Hepatocyte (in vitro differentiated cells): ENCODE results near the gene ZNF641. TPM values are rescaled to one million over a fixed set of nuclear protein-coding genes. Genes with fewer than 3 reads are reported as not detected.

Experiments
- polyA plus RNA-seq: library from polyadenylated mRNA; unstranded; fragments of >200 nt; fragmentation: Nextera tagmentation; extraction: Ambion mirVana; gene quantifications from 2 replicates; pipeline ENCODE4 v1.2.1, GENCODE V29; 2016
- small RNA-seq: library from RNA; depleted of rRNA; stranded (forward); fragments of <200 nt; gene quantifications from one replicate; pipeline ENCODE3, GENCODE V24; 2014
- total RNA-seq: library from RNA; depleted of rRNA; stranded (reverse); fragments of >200 nt; gene quantifications from 2 replicates; pipeline ENCODE4 v1.2.3, GENCODE V29; 2014

Gene ZNF641
- total and polyA plus RNA-seq, 2 experiments from 2014 or later, result 15.5 to 37.2 TPM

Small RNA genes lying within 50 kb of the gene (small RNA-seq; reads per million reads assigned to genes)
- not detected for gene AC024257.2

Other genes with a start within 250 kb of the ZNF641 start
- 14.4 and 16.9 TPM in 2 replicates for gene SENP1, start 244.8 kb downstream of the ZNF641 start, total RNA-seq
- gene SENP1, start 244.8 kb downstream of the ZNF641 start, polyA plus RNA-seq, result 3.9 and 5.0 TPM in 2 replicates
- 45.6 and 49.1 TPM in 2 replicates for gene PFKM, start 231.6 kb downstream of the ZNF641 start, total RNA-seq
- gene PFKM, start 231.6 kb downstream of the ZNF641 start, polyA plus RNA-seq, result 51.9 and 57.0 TPM in 2 replicates
- 22.4 and 27.2 TPM in 2 replicates for gene ASB8, start 193.4 kb downstream of the ZNF641 start, total RNA-seq
- 24.8 and 29.0 TPM in 2 replicates for gene ASB8, start 193.4 kb downstream of the ZNF641 start, polyA plus RNA-seq
- 4.8 and 7.7 TPM in 2 replicates for gene CCDC184, start 167.3 kb downstream of the ZNF641 start, total RNA-seq
- gene CCDC184, start 167.3 kb downstream of the ZNF641 start, polyA plus RNA-seq, result 13.8 and 19.4 TPM in 2 replicates
- gene OR10AD1, start 147.6 kb downstream of the ZNF641 start, total RNA-seq, result not detected in 2 replicates
- 0.29 TPM in 1 of 2 replicates, not detected in the other for gene OR10AD1, start 147.6 kb downstream of the ZNF641 start, polyA plus RNA-seq
- gene ANP32D, start 121.6 kb upstream of the ZNF641 start, total RNA-seq, result not detected in 2 replicates
- not detected in 2 replicates for gene ANP32D, start 121.6 kb upstream of the ZNF641 start, polyA plus RNA-seq
- not detected in 2 replicates for gene C12orf54, start 131.6 kb upstream of the ZNF641 start, total RNA-seq
- 0.34 and 2.7 TPM in 2 replicates for gene C12orf54, start 131.6 kb upstream of the ZNF641 start, polyA plus RNA-seq
- gene OR8S1, start 174.7 kb upstream of the ZNF641 start, total RNA-seq, result 0.17 TPM in 1 of 2 replicates, not detected in the other
- 1.1 TPM in 1 of 2 replicates, not detected in the other for gene OR8S1, start 174.7 kb upstream of the ZNF641 start, polyA plus RNA-seq
- not detected in 2 replicates for gene LALBA, start 219.1 kb upstream of the ZNF641 start, total RNA-seq
- gene LALBA, start 219.1 kb upstream of the ZNF641 start, polyA plus RNA-seq, result 0.16 TPM in 1 of 2 replicates, not detected in the other